ENCODE data around the gene APOBEC3B. TPM values are rescaled to one million over a fixed set of nuclear protein-coding genes. Genes with fewer than 3 reads are reported as not detected.
"Not testable (repeated sequence)": the region's sequence is repeated elsewhere in the genome, so short reads cannot be mapped to it uniquely, and the experiment has no call there.

Gene APOBEC3B
- total and polyA plus RNA-seq, 11 donors = 0.49 to 10.3 (median 1.0) TPM; not detected in 2

DNA sequence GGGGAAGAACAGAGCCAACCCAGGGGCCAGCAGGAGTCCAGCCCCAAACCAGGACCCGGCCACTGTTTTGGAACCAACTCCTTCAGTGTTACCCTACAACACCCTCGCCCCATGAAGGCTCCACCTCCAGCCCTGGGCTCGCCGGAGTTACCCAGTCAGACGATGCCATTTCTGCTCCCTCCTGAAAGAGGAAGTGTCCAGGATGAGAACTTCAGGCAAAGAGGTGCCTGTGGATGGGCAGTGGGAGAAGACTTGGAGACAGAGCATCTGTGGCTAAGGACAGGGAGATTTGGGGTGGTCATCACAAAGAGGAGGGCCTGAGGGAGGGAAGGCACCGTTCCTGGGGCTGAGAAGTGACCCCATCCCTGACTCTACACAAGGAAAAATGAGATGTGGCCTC is 14.0 kb downstream of the APOBEC3B start:
- Histone ChIP-seq H3K9me3 (no peaks in the 10 kb centered on the region), H3K4me1 (peaks cover 0 to 8% (median 0%) of the 10 kb centered on the region in 12 donors), H3K4me3 (no peak overlapping the region), H3K36me3 (no peaks in the 10 kb centered on the region), H3K27me3 (peaks cover 0 to 11% (median 0%) of the 10 kb centered on the region in 9 donors), H3K27ac (no peak overlapping the region)
- TF ChIP-seq, protein P1, sequence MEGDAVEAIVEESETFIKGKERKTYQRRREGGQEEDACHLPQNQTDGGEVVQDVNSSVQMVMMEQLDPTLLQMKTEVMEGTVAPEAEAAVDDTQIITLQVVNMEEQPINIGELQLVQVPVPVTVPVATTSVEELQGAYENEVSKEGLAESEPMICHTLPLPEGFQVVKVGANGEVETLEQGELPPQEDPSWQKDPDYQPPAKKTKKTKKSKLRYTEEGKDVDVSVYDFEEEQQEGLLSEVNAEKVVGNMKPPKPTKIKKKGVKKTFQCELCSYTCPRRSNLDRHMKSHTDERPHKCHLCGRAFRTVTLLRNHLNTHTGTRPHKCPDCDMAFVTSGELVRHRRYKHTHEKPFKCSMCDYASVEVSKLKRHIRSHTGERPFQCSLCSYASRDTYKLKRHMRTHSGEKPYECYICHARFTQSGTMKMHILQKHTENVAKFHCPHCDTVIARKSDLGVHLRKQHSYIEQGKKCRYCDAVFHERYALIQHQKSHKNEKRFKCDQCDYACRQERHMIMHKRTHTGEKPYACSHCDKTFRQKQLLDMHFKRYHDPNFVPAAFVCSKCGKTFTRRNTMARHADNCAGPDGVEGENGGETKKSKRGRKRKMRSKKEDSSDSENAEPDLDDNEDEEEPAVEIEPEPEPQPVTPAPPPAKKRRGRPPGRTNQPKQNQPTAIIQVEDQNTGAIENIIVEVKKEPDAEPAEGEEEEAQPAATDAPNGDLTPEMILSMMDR (IDR thresholded peaks at IDR 0.05) = no peak
- TF ChIP-seq POLR2A (IDR thresholded peaks at IDR 0.05) = no peak
- DNase-seq (no peak), ATAC-seq (no peak)
- WGBS, 4 donors = 69 to 79% (median 72%) methylated on average over 6 of the region's 6 CpGs
- intact Hi-C loops (cut with DNase I) = no loop called here

DNA sequence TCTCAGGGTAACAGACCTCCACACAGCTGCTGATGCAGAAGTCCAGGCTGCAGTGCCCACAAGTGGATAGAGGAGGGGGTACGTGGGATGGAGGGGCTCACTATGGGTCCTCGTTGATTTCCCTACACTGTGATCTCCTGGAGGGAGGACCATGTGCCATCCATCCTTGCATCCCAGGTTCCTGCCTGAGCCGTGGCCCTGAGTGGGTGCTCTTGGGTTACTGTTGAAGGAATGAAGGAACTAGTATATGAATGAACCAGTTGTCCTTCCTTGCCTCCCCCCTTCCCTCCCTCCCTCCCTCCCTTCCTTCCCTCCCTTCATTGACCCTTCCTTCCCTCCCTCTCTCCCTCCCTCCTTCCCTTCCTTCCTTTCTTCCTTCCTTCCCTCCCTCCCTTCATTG is 15.4 kb downstream of the APOBEC3B start:
- intact Hi-C loops (cut with DNase I) = no loop called here
- Histone ChIP-seq H3K27me3 (peaks cover 0 to 11% (median 0%) of the 10 kb centered on the region in 9 donors), H3K4me3 (no peak overlapping the region), H3K27ac (no peak overlapping the region), H3K9me3 (no peaks in the 10 kb centered on the region), H3K36me3 (no peaks in the 10 kb centered on the region), H3K4me1 (peaks cover 0 to 8% (median 0%) of the 10 kb centered on the region in 12 donors)
- 79 to 90% (median 83%) methylated on average over 3 of the region's 3 CpGs for WGBS, 4 donors
- TF ChIP-seq, protein P1 (IDR thresholded peaks at IDR 0.05) = no peak
- TF ChIP-seq POLR2A (IDR thresholded peaks at IDR 0.05) = no peak
- DNase-seq (no peak), ATAC-seq (no peak)

DNA sequence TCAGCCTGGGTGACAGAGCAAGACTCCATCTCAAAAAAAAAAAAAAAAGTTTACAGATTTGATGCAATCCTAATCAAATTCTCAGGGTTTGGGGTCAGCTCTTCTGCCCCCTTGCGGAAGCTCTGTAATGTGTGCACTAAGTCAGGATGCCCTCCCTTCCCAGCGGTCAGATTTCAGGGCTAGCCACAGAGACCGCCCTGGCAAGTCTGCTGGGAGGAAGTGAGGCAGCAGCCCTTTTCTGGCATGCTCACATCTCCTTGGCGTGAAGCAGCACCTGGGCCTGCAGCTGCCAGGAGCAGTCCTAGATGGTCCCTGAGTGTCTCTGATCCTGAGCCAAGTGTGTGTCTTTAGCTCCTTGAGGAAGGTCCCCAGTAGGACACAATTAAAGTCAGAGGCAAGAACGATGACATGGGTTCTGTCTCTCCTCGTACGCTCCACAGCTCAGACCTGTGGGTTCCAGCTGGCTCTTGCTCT is 21.1 kb downstream of the APOBEC3B start:
- WGBS, 4 donors = 6 to 13% (median 11%) methylated on average over 6 to 7 of the region's 7 CpGs
- intact Hi-C loops (cut with DNase I) = loop anchor here (1.0 to 10.0 kb wide), 11 partner anchors 131 to 312 kb away; partner anchors contain the start of genes CBX6 (in 3 of the 10) and RPL3 (in 2 of the 10)
- no peak overlapping the region for H3K27ac ChIP-seq

DNA sequence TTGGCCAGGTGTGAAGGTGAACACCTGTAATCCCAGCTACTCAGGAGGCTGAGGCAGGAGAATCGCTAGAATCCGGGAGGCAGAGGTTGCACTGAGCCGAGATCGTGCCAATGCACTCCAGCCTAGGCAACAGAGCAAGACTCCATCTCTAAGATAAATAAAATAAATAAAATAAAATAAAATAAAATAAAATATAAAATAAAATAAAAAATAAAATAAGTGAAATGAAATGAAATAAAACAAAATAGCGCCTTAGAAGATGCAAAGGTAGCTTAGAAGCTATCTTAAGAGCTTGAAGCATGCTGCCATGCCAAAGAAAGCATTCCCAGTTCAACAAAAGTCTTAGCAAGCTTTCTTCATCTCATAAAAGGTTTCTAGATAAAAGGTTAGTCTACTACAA is 25.0 kb downstream of the APOBEC3B start:
- no peaks in the 10 kb centered on the region for H3K36me3 ChIP-seq

More for the DNA sequence above, 21.1 kb downstream of the APOBEC3B start:
- peak; percentile 67 to 81 (median 75) for DNase-seq
- TF ChIP-seq, protein P1 (IDR thresholded peaks at IDR 0.05) = peak; percentile 63 to 86 (median 75)
- no peak for TF ChIP-seq POLR2A (IDR thresholded peaks at IDR 0.05)
- H3K27me3 ChIP-seq = peaks cover 0 to 5% (median 0%) of the 10 kb centered on the region in 9 donors
- H3K4me1 ChIP-seq = peaks cover 0 to 12% (median 1%) of the 10 kb centered on the region in 12 donors
- H3K4me3 ChIP-seq = no peak overlapping the region
- no peaks in the 10 kb centered on the region for H3K36me3 ChIP-seq
- H3K9me3 ChIP-seq = no peaks in the 10 kb centered on the region
- peak; percentile 81 to 94 (median 92) for ATAC-seq

DNA sequence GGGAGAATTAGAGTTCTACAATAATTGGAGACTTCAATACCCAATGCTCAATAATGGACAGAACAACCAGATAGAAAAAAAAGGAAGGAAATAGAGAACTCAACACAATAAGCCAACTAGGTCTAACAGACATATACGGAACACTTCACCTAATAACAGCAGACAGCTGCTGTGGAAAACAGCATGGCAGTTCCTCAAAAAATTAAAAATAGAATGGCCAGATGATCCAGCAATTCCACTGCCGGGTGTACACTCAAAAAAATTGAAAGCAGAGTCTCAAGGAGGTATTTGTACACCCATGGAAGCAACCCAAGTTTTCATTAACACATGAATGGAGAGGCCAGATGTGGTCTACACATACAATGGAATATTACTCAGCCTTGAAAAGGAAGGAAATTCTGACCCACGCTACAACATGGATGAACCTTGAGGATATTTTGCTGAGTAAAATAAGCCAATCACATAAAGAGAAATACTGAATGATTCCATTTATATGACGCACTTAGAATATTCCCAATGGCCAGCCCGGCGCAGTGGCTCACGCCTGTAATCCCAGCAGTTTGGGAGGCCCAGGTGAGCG is 26.2 kb downstream of the APOBEC3B start:
- not testable (repeated sequence) for H3K27me3 ChIP-seq, H3K27ac ChIP-seq, DNase-seq, H3K4me3 ChIP-seq, H3K9me3 ChIP-seq, H3K4me1 ChIP-seq, ATAC-seq, H3K36me3 ChIP-seq
- intact Hi-C loops (cut with DNase I) = loop anchor here in 8 of 10 donors (5.0 to 10.0 kb wide), 5 partner anchors 109 to 306 kb away; partner anchors contain the start of gene RPL3 (in 2 of the 8)
- WGBS, 4 donors = 75 to 79% (median 78%) methylated on average over 8 of the region's 8 CpGs

More for the DNA sequence above, 25.0 kb downstream of the APOBEC3B start:
- H3K4me3 ChIP-seq = no peak overlapping the region
- 94 to 97% (median 97%) methylated on average over 5 of the region's 5 CpGs for WGBS, 4 donors
- H3K9me3 ChIP-seq = no peaks in the 10 kb centered on the region
- ATAC-seq (no peak), DNase-seq (no peak)
- peaks cover 0 to 12% (median 1%) of the 10 kb centered on the region in 12 donors for H3K4me1 ChIP-seq
- no peak overlapping the region for H3K27ac ChIP-seq
- intact Hi-C loops (cut with DNase I) = loop anchor here in 9 of 10 donors (2.0 to 10.0 kb wide), 6 partner anchors 110 to 308 kb away; partner anchors contain the start of gene RPL3 (in 2 of the 9)
- TF ChIP-seq, protein P1 (IDR thresholded peaks at IDR 0.05) = no peak
- no peak for TF ChIP-seq POLR2A (IDR thresholded peaks at IDR 0.05)
- H3K27me3 ChIP-seq = no peaks in the 10 kb centered on the region
